HCT116 (cell line): ENCODE data around the gene CFAP126. TPM values are rescaled to one million over a fixed set of nuclear protein-coding genes. Genes with fewer than 3 reads are reported as not detected.
"Not testable (repeated sequence)": the region's sequence is repeated elsewhere in the genome, so short reads cannot be mapped to it uniquely, and the experiment has no call there.

Source experiments
- ATAC-seq: fragments of 200-7000 bp; cut with Tn5 transposase; 2 replicates; pipeline ENCODE4 v1.9.1; 2020; ENCODE audit warnings: mild to moderate bottlenecking, moderate library complexity
- BruUV-seq: library from RNA; stranded (reverse); fragments of 400-500 nt; replicated peaks from 2 replicates; lab custom pipeline; 2021; lab: Mats Ljungman, UMichigan
- CTCF ChIA-PET: fragments of 300-600 bp; sonication (Branson Sonifier 250); formaldehyde crosslinking; loops from one replicate; lab custom pipeline; 2021; ENCODE audit warnings: antibody characterized with exemption; lab: Charles Lee
- POLR2A ChIA-PET: fragments of 300-600, 350-600 bp; sonication (Branson Sonifier 250); formaldehyde crosslinking; loops from one replicate; lab custom pipeline; 2021; ENCODE audit warnings: antibody characterized with exemption; lab: Charles Lee
- RAD21 ChIA-PET, 2 experiments: fragments of 300-600 bp; sonication (Branson Sonifier 250); formaldehyde crosslinking; loops; one replicate each; lab custom pipeline; 2023; ENCODE audit warnings: low total read pairs in 2 of 2; ENCODE audit not compliant: uncharacterized antibody in 2 of 2, unreplicated experiment in 2 of 2, low non-redundant PET in 1 of 2; lab: Charles Lee
- DNase-seq: peaks from one replicate; pipeline ENCODE4 v3.0.0-alpha.2; 2010; ENCODE audit warnings: low read depth, low spot score
- H2AFZ ChIP-seq: fragments of 200-600 bp; shearing (Covaris generic), sonication (generic); 2 replicates; pipeline ENCODE4 v1.6.1; 2017; ENCODE audit warnings: low read depth, mixed run types, mixed read lengths, antibody characterized with exemption, low read length; ENCODE audit not compliant: poor library complexity, severe bottlenecking
- H3K27ac ChIP-seq: 2 replicates; pipeline ENCODE4 v1.5.1; 2012; ENCODE audit warnings: low read depth, low read length
- H3K27me3 ChIP-seq: fragments of 200-600 bp; sonication (generic); 2 replicates; pipeline ENCODE4 v1.6.1; 2016; ENCODE audit warnings: mixed run types, low read length, mixed read lengths; ENCODE audit not compliant: insufficient read depth
- H3K36me3 ChIP-seq, 2 experiments: fragments of 200-500 bp in 1 of 2; fragments of 200-600 bp in 1 of 2; sonication (Bioruptor generic) in 1 of 2; sonication (generic) in 1 of 2; 2 replicates each; pipeline versions ENCODE4 v1.5.1 to v1.6.1; 2014 to 2016; ENCODE audit warnings: low read length in 2 of 2, inconsistent platforms in 1 of 2, mixed read lengths in 1 of 2, mixed run types in 1 of 2; ENCODE audit not compliant: insufficient read depth in 2 of 2, control insufficient read depth in 1 of 2
- H3K4me1 ChIP-seq, 2 experiments: fragments of 200-600 bp in 1 of 2; sonication (generic) in 1 of 2; 2 replicates each; pipeline versions ENCODE4 v1.5.1 to v1.6.1; 2012 to 2017; ENCODE audit warnings: low read length in 2 of 2, inconsistent platforms in 1 of 2, mild to moderate bottlenecking in 1 of 2, mixed read lengths in 1 of 2, mixed run types in 1 of 2, moderate library complexity in 1 of 2; ENCODE audit not compliant: insufficient read depth in 2 of 2, control insufficient read depth in 1 of 2
- H3K4me2 ChIP-seq: fragments of 200-600 bp; sonication (generic); 2 replicates; pipeline ENCODE4 v1.6.1; 2017; ENCODE audit warnings: mixed run types, low read length, mixed read lengths
- H3K4me3 ChIP-seq, 2 experiments: fragments of 200-600 bp in 1 of 2; sonication (generic) in 1 of 2; replicated peaks in 1 of 2; 2 replicates each; pipeline ENCODE4 v1.5.1; 2011 to 2016; ENCODE audit warnings: low read length in 2 of 2, control low read depth in 1 of 2, low read depth in 1 of 2, mild to moderate bottlenecking in 1 of 2, mixed read lengths in 1 of 2, mixed run types in 1 of 2
- H3K79me2 ChIP-seq: fragments of 200-600 bp; sonication (generic); 2 replicates; pipeline ENCODE4 v1.6.1; 2017; ENCODE audit warnings: mild to moderate bottlenecking, mixed run types, low read length, moderate library complexity, mixed read lengths; ENCODE audit not compliant: insufficient read depth
- H3K9ac ChIP-seq: fragments of 200-600 bp; sonication (generic); 2 replicates; pipeline ENCODE4 v1.6.1; 2016; ENCODE audit warnings: low read length, mixed read lengths
- H3K9me2 ChIP-seq: fragments of 200-600 bp; sonication (generic), shearing (Covaris generic); 2 replicates; pipeline ENCODE4 v1.6.1; 2017; ENCODE audit warnings: mixed run types, mild to moderate bottlenecking, moderate library complexity; ENCODE audit not compliant: insufficient read depth
- H3K9me3 ChIP-seq, 2 experiments: fragments of 200-500 bp in 1 of 2; fragments of 200-600 bp in 1 of 2; sonication (Bioruptor generic) in 1 of 2; sonication (generic) in 1 of 2; 2 replicates each; pipeline ENCODE4 v1.6.1; 2014 to 2017; ENCODE audit warnings: low read length in 2 of 2, mixed read lengths in 2 of 2, inconsistent platforms in 1 of 2, low read depth in 1 of 2, mild to moderate bottlenecking in 1 of 2, mixed run types in 1 of 2, moderate library complexity in 1 of 2; ENCODE audit not compliant: control insufficient read depth in 1 of 2, insufficient read depth in 1 of 2
- H4K20me1 ChIP-seq: fragments of 200-600 bp; sonication (generic), shearing (Covaris generic); 2 replicates; pipeline ENCODE4 v1.6.1; 2017; ENCODE audit warnings: mixed run types, mild to moderate bottlenecking, moderate library complexity; ENCODE audit not compliant: insufficient read depth
- CBX3 ChIP-seq: IDR thresholded peaks from 2 replicates; pipeline ENCODE4 v1.6.1; 2012; ENCODE audit warnings: low read depth
- CEBPB ChIP-seq: IDR thresholded peaks from 2 replicates; pipeline ENCODE4 v1.6.1; 2012; ENCODE audit warnings: low read depth
- ELF1 ChIP-seq: IDR thresholded peaks from 2 replicates; pipeline ENCODE4 v1.6.1; 2012; ENCODE audit warnings: low read depth, borderline replicate concordance
- EZH2phosphoT487 ChIP-seq: fragments of 200-600 bp; IDR thresholded peaks from 2 replicates; pipeline ENCODE4 v1.6.1; 2018; ENCODE audit warnings: antibody characterized with exemption, borderline replicate concordance
- FOSL1 ChIP-seq: IDR thresholded peaks from 2 replicates; pipeline ENCODE4 v1.6.1; 2012; ENCODE audit warnings: low read depth
- SP1 ChIP-seq: IDR thresholded peaks from 2 replicates; pipeline ENCODE4 v1.6.1; 2012; ENCODE audit warnings: low read depth
- SRF ChIP-seq: IDR thresholded peaks from 2 replicates; pipeline ENCODE4 v1.6.1; 2012; ENCODE audit warnings: low read depth
- YY1 ChIP-seq: IDR thresholded peaks from 2 replicates; pipeline ENCODE4 v1.6.1; 2011; ENCODE audit warnings: low read length, low read depth, moderate library complexity, mild to moderate bottlenecking; ENCODE audit not compliant: insufficient replicate concordance; ENCODE audit errors: extremely low read depth
- ZNF274 ChIP-seq: fragments of 200-500 bp; sonication (Bioruptor generic); IDR thresholded peaks from 2 replicates; pipeline ENCODE4 v1.6.1; 2014; ENCODE audit warnings: mild to moderate bottlenecking, low read depth, low read length, inconsistent platforms
- intact Hi-C: fragments of 100-400 bp; cut with micrococcal nuclease; formaldehyde crosslinking; loops from 2 replicates; pipeline ENCODE4 v1.10.0; 2022
- total RNA-seq: library from RNA; stranded (reverse); gene quantifications from one replicate; pipeline ENCODE4 v1.2.1, GENCODE V29; 2021; ENCODE audit not compliant: unreplicated experiment
- TF ChIP-seq, protein P1 (sequence below): IDR thresholded peaks from 2 replicates; pipeline ENCODE4 v1.6.1; 2012; ENCODE audit warnings: low read depth
- TF ChIP-seq, protein P2 (sequence below): IDR thresholded peaks from 2 replicates; pipeline ENCODE4 v1.6.1; 2012
- TF ChIP-seq, protein P3 (sequence below): IDR thresholded peaks from 2 replicates; pipeline ENCODE4 v1.6.1; 2012

CFAP126 gene
- total RNA-seq, 1 experiment from 2014 or later, result not detected

DNA sequence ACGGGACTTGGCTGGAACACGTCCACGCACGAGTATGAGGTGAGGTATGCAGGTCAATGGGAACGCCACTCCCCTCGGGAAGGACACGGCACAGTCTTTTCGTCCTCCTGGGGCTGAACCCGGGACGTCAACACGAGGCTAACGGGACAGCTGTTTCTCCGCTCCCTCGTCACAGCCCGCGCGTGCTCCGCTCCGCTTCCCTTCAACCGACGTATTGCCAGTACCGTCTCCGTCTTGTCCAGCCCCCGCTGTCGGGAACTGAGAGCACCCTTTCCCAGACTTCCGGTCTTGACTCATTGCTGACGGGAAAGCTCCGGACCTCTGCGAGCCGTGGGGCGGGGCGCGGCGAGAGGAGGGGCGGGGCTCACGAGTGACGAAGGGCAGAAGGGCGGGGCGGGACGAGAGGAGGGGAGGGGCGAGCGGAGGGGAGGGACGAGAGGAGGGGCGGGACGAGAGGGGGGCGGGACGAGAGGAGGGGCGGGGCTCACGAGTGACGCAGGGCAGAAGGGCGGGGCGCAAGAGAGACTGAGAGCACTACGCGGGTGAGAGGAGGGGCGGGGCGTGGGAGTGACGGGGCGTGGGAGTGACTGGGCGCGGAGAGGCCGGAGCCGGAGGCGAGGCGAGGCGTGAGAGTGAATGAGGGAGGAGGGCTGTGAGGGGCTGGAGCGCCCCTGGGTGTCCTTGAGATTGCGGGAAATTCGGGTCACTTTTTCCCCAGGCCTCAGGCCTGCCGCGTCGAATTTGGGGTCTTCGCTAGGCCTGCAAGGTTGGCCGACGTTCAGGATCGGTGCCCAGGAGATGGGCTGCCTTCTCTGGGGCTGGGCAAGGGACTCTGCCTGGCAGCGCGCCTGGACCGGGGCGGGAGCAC is 22.2 kb upstream of the CFAP126 start (continued):
- no peak; the same call in 1 of the 2 replicates for TF ChIP-seq ELF1
- TF ChIP-seq EZH2phosphoT487, result no peak
- no peak for TF ChIP-seq CBX3
- TF ChIP-seq, protein P1, sequence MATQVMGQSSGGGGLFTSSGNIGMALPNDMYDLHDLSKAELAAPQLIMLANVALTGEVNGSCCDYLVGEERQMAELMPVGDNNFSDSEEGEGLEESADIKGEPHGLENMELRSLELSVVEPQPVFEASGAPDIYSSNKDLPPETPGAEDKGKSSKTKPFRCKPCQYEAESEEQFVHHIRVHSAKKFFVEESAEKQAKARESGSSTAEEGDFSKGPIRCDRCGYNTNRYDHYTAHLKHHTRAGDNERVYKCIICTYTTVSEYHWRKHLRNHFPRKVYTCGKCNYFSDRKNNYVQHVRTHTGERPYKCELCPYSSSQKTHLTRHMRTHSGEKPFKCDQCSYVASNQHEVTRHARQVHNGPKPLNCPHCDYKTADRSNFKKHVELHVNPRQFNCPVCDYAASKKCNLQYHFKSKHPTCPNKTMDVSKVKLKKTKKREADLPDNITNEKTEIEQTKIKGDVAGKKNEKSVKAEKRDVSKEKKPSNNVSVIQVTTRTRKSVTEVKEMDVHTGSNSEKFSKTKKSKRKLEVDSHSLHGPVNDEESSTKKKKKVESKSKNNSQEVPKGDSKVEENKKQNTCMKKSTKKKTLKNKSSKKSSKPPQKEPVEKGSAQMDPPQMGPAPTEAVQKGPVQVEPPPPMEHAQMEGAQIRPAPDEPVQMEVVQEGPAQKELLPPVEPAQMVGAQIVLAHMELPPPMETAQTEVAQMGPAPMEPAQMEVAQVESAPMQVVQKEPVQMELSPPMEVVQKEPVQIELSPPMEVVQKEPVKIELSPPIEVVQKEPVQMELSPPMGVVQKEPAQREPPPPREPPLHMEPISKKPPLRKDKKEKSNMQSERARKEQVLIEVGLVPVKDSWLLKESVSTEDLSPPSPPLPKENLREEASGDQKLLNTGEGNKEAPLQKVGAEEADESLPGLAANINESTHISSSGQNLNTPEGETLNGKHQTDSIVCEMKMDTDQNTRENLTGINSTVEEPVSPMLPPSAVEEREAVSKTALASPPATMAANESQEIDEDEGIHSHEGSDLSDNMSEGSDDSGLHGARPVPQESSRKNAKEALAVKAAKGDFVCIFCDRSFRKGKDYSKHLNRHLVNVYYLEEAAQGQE, result no peak
- TF ChIP-seq, protein P2, sequence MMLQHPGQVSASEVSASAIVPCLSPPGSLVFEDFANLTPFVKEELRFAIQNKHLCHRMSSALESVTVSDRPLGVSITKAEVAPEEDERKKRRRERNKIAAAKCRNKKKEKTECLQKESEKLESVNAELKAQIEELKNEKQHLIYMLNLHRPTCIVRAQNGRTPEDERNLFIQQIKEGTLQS, result no peak
- TF ChIP-seq SRF, result peak; percentile 79
- TF ChIP-seq CEBPB, result no peak
- peak; percentile 54 for TF ChIP-seq YY1
- TF ChIP-seq, protein P3, sequence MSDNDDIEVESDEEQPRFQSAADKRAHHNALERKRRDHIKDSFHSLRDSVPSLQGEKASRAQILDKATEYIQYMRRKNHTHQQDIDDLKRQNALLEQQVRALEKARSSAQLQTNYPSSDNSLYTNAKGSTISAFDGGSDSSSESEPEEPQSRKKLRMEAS, result peak; percentile 93
- TF ChIP-seq FOSL1, result peak; percentile 58; the same call in 1 of the 2 replicates
- TF ChIP-seq SP1, result peak; percentile 68
- TF ChIP-seq ZNF274, result no peak

DNA sequence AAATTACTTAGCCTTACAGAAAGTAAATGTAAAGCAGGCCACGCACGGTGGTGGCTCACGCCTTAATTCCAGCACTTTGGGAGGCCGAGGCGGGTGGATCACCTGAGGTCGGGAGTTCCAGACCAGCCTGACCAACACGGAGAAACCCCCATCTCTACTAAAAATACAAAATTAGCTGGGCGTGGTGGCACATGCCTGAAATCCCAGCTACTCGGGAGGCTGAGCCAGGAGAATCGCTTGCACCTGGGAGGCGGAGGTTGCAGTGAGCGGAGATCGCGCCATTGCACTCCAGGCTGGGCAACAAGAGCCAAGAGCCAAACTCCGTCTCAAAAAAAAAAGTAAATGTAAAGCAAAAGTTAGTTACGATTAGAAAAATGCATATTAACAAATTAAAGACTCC is 21.5 kb upstream of the CFAP126 start:
- not testable (repeated sequence) for H3K36me3 ChIP-seq, H3K27me3 ChIP-seq, H2AFZ ChIP-seq, H3K79me2 ChIP-seq, DNase-seq, H4K20me1 ChIP-seq, H3K9me3 ChIP-seq, BruUV-seq, ATAC-seq, H3K9me2 ChIP-seq
- ChIA-PET POLR2A (interaction anchor here (1.0 to 1.4 kb wide), 4 partner anchors 14 to 163 kb away, joined by 3 to 6 read pairs (median 4); partner anchors contain the start of gene TOMM40L), RAD21 (interaction anchor here in 1 of 2 experiments (0.6 to 0.7 kb wide), 2 partner anchors 195 to 350 kb away, joined by 3 to 8 read pairs; no protein-coding TSS in a partner anchor), CTCF (interaction anchor here (1.0 to 1.7 kb wide), 4 partner anchors 8 to 164 kb away, joined by 3 to 4 read pairs (median 4); partner anchors contain the start of gene TOMM40L)
- peak overlapping the region; percentile 80 for H3K27ac ChIP-seq
- intact Hi-C loops, result loop anchor here (10.0 kb wide), 1 partner anchor 74 kb away; the partner anchor contains the start of gene SDHC
- H3K4me3 ChIP-seq, result peak overlapping the region; percentile 56 to 63
- H3K9ac ChIP-seq, result peak overlapping the region; percentile 70
- peak overlapping the region; percentile 93 for H3K4me2 ChIP-seq
- H3K4me1 ChIP-seq, result peaks cover 14 to 28% of the 10 kb centered on the region in 2 experiments
